Neural cell (in vitro differentiated cells): Measurements from ENCODE around the gene TSTD1. TPM values are rescaled to one million over a fixed set of nuclear protein-coding genes. Genes with fewer than 3 reads are reported as not detected.

Experiments
- H2AFZ ChIP-seq: fragments of 200-600, 300-800 bp; sonication (generic), shearing (Covaris generic); 2 replicates; pipeline ENCODE4 v1.6.0; 2014; ENCODE audit warnings: low read depth, mild to moderate bottlenecking, antibody characterized with exemption, low read length, moderate library complexity
- H3F3A ChIP-seq: fragments of 200-600 bp; shearing (Covaris generic); 2 replicates; pipeline ENCODE4 v1.6.1; 2016; ENCODE audit warnings: mild to moderate bottlenecking, moderate library complexity, mixed read lengths, antibody characterized with exemption, low read length; ENCODE audit not compliant: insufficient read depth, poor library complexity, severe bottlenecking
- H3K27ac ChIP-seq: fragments of 200-600, 300-800 bp; sonication (generic), shearing (Covaris generic); 2 replicates; pipeline ENCODE4 v1.5.1; 2014; ENCODE audit warnings: mild to moderate bottlenecking, low read length, moderate library complexity
- H3K27me3 ChIP-seq: fragments of 300-800, 200-600 bp; sonication (generic), shearing (Covaris generic); 2 replicates; pipeline ENCODE4 v1.6.0; 2014; ENCODE audit warnings: mild to moderate bottlenecking, low read depth, low read length, moderate library complexity; ENCODE audit not compliant: insufficient read depth
- H3K36me3 ChIP-seq: fragments of 300-800, 200-600 bp; sonication (generic), shearing (Covaris generic); 2 replicates; pipeline ENCODE4 v1.5.1; 2014; ENCODE audit warnings: mild to moderate bottlenecking, antibody characterized with exemption, low read length, moderate library complexity; ENCODE audit not compliant: insufficient read depth
- H3K4me2 ChIP-seq: fragments of 300-800, 200-600 bp; sonication (generic), shearing (Covaris generic); 2 replicates; pipeline ENCODE4 v1.6.0; 2014; ENCODE audit warnings: mild to moderate bottlenecking, low read length
- H3K4me3 ChIP-seq: fragments of 300-800, 200-600 bp; sonication (generic), shearing (Covaris generic); 2 replicates; pipeline ENCODE4 v1.5.1; 2014; ENCODE audit warnings: mild to moderate bottlenecking, low read length, moderate library complexity
- H3K79me2 ChIP-seq: fragments of 200-600 bp; shearing (Covaris generic); replicated peaks from 2 replicates; pipeline ENCODE4 v1.6.0; 2014; ENCODE audit warnings: mild to moderate bottlenecking, low read length, moderate library complexity; ENCODE audit not compliant: insufficient read depth
- H3K9ac ChIP-seq: fragments of 300-800, 200-600 bp; sonication (generic), shearing (Covaris generic); 2 replicates; pipeline ENCODE4 v1.6.1; 2016; ENCODE audit warnings: mild to moderate bottlenecking, low read length, mixed read lengths
- H3K9me2 ChIP-seq: fragments of 200-600 bp; shearing (Covaris generic); 2 replicates; pipeline ENCODE4 v1.6.1; 2016; ENCODE audit warnings: mild to moderate bottlenecking, low read length, mixed read lengths; ENCODE audit not compliant: insufficient read depth
- H3K9me3 ChIP-seq: fragments of 200-600, 300-800 bp; sonication (generic), shearing (Covaris generic); 2 replicates; pipeline ENCODE4 v1.6.1; 2016; ENCODE audit warnings: mild to moderate bottlenecking, mixed run types, low read length, moderate library complexity, mixed read lengths
- H4K20me1 ChIP-seq: fragments of 200-600 bp; shearing (Covaris generic); 2 replicates; pipeline ENCODE4 v1.6.1; 2016; ENCODE audit warnings: mild to moderate bottlenecking, mixed run types; ENCODE audit not compliant: insufficient read depth
- CTCF ChIP-seq: fragments of 450-650 bp; IDR thresholded peaks from 2 replicates; pipeline ENCODE4 v1.5.1; 2014; ENCODE audit warnings: antibody characterized with exemption, mild to moderate bottlenecking, moderate library complexity; ENCODE audit not compliant: poor library complexity, severe bottlenecking
- EP300 ChIP-seq: fragments of 450-650 bp; conservative IDR thresholded peaks from 2 replicates; pipeline ENCODE4 v1.6.1; 2014; ENCODE audit warnings: antibody characterized with exemption, mild to moderate bottlenecking, moderate library complexity; ENCODE audit not compliant: poor library complexity, severe bottlenecking
- EZH2 ChIP-seq: fragments of 200-600, 300-800 bp; shearing (Covaris generic), sonication (generic); IDR thresholded peaks from 2 replicates; pipeline ENCODE4 v1.6.1; 2014; ENCODE audit warnings: antibody characterized with exemption, low read length, borderline replicate concordance, mild to moderate bottlenecking; ENCODE audit not compliant: insufficient read depth, poor library complexity, severe bottlenecking
- MXI1 ChIP-seq: fragments of 450-650 bp; conservative IDR thresholded peaks from 2 replicates; pipeline ENCODE4 v1.6.1; 2014; ENCODE audit warnings: antibody characterized with exemption, mild to moderate bottlenecking; ENCODE audit not compliant: poor library complexity, severe bottlenecking
- POLR2AphosphoS5 ChIP-seq: IDR thresholded peaks from 2 replicates; pipeline ENCODE4 v1.6.1; 2012
- RAD21 ChIP-seq: fragments of 450-650 bp; conservative IDR thresholded peaks from 2 replicates; pipeline ENCODE4 v1.6.1; 2014; ENCODE audit warnings: antibody characterized with exemption, mild to moderate bottlenecking, moderate library complexity
- SMC3 ChIP-seq: fragments of 450-650 bp; conservative IDR thresholded peaks from 2 replicates; pipeline ENCODE4 v1.6.1; 2014; ENCODE audit warnings: antibody characterized with exemption, mild to moderate bottlenecking, moderate library complexity; ENCODE audit not compliant: poor library complexity
- TAF1 ChIP-seq: IDR thresholded peaks from 2 replicates; pipeline ENCODE4 v1.6.1; 2012; ENCODE audit warnings: low read depth
- polyA plus RNA-seq: library from polyadenylated mRNA; depleted of rRNA; stranded (reverse); fragments of >200 nt; gene quantifications from 2 replicates; pipeline ENCODE4 v1.2.3, GENCODE V29; 2014
- TF ChIP-seq, protein P1 (sequence below): IDR thresholded peaks from 2 replicates; pipeline ENCODE4 v1.6.1; 2012; ENCODE audit warnings: borderline replicate concordance

Gene TSTD1
- polyA plus RNA-seq, 1 donor from 2014 or later: 63.5 TPM

- Histone ChIP-seq H3K27ac (no peak overlapping the region), H3K4me2 (no peak overlapping the region), H3K9me3 (no peaks in the 10 kb centered on the region), H3K36me3 (no peaks in the 10 kb centered on the region), H2AFZ (no peak overlapping the region), H3F3A (no peaks in the 10 kb centered on the region), H3K27me3 (no peaks in the 10 kb centered on the region), H4K20me1 (no peaks in the 10 kb centered on the region), H3K4me3 (no peak overlapping the region), H3K79me2 (no peaks in the 10 kb centered on the region), H3K9ac (no peak overlapping the region), H3K9me2 (no peaks in the 10 kb centered on the region)
- TF ChIP-seq POLR2AphosphoS5: no peak
- TF ChIP-seq EZH2: no peak
- no peak for TF ChIP-seq RAD21
- TF ChIP-seq SMC3: no peak
- TF ChIP-seq TAF1: no peak
- TF ChIP-seq, protein P1, sequence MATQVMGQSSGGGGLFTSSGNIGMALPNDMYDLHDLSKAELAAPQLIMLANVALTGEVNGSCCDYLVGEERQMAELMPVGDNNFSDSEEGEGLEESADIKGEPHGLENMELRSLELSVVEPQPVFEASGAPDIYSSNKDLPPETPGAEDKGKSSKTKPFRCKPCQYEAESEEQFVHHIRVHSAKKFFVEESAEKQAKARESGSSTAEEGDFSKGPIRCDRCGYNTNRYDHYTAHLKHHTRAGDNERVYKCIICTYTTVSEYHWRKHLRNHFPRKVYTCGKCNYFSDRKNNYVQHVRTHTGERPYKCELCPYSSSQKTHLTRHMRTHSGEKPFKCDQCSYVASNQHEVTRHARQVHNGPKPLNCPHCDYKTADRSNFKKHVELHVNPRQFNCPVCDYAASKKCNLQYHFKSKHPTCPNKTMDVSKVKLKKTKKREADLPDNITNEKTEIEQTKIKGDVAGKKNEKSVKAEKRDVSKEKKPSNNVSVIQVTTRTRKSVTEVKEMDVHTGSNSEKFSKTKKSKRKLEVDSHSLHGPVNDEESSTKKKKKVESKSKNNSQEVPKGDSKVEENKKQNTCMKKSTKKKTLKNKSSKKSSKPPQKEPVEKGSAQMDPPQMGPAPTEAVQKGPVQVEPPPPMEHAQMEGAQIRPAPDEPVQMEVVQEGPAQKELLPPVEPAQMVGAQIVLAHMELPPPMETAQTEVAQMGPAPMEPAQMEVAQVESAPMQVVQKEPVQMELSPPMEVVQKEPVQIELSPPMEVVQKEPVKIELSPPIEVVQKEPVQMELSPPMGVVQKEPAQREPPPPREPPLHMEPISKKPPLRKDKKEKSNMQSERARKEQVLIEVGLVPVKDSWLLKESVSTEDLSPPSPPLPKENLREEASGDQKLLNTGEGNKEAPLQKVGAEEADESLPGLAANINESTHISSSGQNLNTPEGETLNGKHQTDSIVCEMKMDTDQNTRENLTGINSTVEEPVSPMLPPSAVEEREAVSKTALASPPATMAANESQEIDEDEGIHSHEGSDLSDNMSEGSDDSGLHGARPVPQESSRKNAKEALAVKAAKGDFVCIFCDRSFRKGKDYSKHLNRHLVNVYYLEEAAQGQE: no peak
- TF ChIP-seq CTCF: no peak
- no peak for TF ChIP-seq EP300
- TF ChIP-seq MXI1: no peak
Measured at GRCh38 chr1:161076410-161076809, 37.6 kb upstream of the TSTD1 start.

DNA sequence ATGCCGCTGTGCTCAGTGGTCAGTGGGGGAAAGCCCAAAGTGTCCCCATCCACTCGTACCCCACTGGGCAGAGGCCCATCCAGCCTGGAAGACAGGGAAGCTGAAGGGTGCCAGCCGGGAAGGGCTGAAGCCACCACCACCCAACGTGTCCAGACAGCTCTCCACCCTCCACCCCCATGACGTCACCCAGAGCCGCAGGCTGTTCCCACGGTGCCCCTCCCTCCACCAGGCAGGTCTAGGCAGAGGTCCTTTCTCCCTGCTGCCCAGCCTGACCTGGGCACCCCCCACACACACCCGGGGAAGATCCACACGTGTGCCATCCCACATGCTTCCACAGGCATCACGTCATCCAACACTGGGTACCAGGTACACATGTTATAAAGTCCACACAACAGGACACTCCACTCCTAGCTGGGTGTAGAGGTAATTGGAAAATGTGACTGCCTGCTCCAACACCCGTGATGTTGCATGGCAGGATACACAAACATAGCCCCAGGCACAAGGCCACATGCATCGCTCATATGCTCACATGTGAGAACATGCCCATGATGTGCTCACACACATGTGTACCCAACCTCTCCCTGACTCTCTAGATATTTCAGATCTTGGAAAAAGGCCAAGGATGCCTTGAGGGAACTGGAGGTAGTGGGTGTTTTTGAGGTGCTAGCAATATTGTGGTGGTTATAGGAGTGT lies 36.1 kb upstream of the TSTD1 start:
- Histone ChIP-seq H4K20me1 (no peaks in the 10 kb centered on the region), H3K27me3 (no peaks in the 10 kb centered on the region), H3K36me3 (no peaks in the 10 kb centered on the region), H3K27ac (no peak overlapping the region), H3F3A (no peaks in the 10 kb centered on the region), H3K9ac (no peak overlapping the region), H3K9me2 (no peaks in the 10 kb centered on the region), H3K4me2 (no peak overlapping the region), H3K79me2 (no peaks in the 10 kb centered on the region), H3K9me3 (no peaks in the 10 kb centered on the region), H3K4me3 (no peak overlapping the region), H2AFZ (no peak overlapping the region)
- no peak for TF ChIP-seq RAD21
- TF ChIP-seq POLR2AphosphoS5: no peak
- no peak for TF ChIP-seq SMC3
- TF ChIP-seq MXI1: no peak
- no peak for TF ChIP-seq TAF1
- TF ChIP-seq, protein P1: no peak
- no peak for TF ChIP-seq EP300
- no peak for TF ChIP-seq EZH2
- no peak for TF ChIP-seq CTCF
